ENCODE data around the gene LIME1. TPM values are rescaled to one million over a fixed set of nuclear protein-coding genes. Genes with fewer than 3 reads are reported as not detected.

LIME1 gene
- total RNA-seq, 1 donor from 2014 or later, result 10.2 TPM

DNA sequence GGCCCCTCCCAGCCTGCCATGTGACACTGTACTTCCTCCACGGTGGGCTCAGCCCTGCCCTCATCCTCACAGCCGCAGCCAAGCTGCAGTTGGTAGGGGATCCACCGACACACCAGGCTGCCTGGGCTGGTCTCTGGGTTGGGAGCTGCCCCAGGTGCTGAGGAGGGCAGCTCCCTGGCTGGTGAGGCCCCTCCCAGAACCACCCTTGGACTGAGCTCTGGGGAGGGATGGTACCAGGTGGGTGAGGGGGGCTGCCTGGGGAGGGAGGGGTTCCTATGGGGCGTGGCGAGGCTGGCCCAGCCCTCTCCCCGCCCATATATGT lies 40.2 kb upstream of the LIME1 start:
- DNase-seq, result no peak
- ChIA-PET CTCF (no interaction called here), POLR2A (interaction anchor here (0.6 to 1.5 kb wide), 6 partner anchors 43 to 237 kb away, joined by 3 to 11 read pairs (median 4); partner anchors contain the start of genes SLC2A4RG and TPD52L2)
- H3K9me3 Mint-ChIP-seq, result no peaks in the 10 kb centered on the region
- peaks cover 19% of the 10 kb centered on the region for H3K4me1 Mint-ChIP-seq
- peak overlapping the region; percentile 15 for H3K4me3 Mint-ChIP-seq
- TF ChIP-seq, protein P1, sequence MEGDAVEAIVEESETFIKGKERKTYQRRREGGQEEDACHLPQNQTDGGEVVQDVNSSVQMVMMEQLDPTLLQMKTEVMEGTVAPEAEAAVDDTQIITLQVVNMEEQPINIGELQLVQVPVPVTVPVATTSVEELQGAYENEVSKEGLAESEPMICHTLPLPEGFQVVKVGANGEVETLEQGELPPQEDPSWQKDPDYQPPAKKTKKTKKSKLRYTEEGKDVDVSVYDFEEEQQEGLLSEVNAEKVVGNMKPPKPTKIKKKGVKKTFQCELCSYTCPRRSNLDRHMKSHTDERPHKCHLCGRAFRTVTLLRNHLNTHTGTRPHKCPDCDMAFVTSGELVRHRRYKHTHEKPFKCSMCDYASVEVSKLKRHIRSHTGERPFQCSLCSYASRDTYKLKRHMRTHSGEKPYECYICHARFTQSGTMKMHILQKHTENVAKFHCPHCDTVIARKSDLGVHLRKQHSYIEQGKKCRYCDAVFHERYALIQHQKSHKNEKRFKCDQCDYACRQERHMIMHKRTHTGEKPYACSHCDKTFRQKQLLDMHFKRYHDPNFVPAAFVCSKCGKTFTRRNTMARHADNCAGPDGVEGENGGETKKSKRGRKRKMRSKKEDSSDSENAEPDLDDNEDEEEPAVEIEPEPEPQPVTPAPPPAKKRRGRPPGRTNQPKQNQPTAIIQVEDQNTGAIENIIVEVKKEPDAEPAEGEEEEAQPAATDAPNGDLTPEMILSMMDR (IDR thresholded peaks at IDR 0.05), result no peak
- no peak overlapping the region for H3K27ac Mint-ChIP-seq
- H3K27me3 Mint-ChIP-seq, result no peaks in the 10 kb centered on the region
- intact Hi-C loops (cut with micrococcal nuclease), result loop anchor here (5.0 kb wide), 1 partner anchor 41 kb away; the partner anchor contains the start of genes LIME1 and SLC2A4RG
- ATAC-seq (ENCODE audit: low read depth), result peak; percentile 68
- H3K36me3 Mint-ChIP-seq (ENCODE audit: low read depth), result peaks cover 7% of the 10 kb centered on the region

- Mint-ChIP-seq H3K4me1 (peaks cover 19% of the 10 kb centered on the region), H3K27ac (no peak within 1 kb of the TSS), H3K9me3 (no peaks in the 10 kb centered on the region), H3K27me3 (no peaks in the 10 kb centered on the region), H3K36me3 (ENCODE audit: low read depth) (peaks cover 7% of the 10 kb centered on the region), H3K4me3 (peak within 1 kb of the TSS; percentile 15)
- ChIA-PET POLR2A (interaction anchor here (0.5 to 2.6 kb wide), 5 partner anchors 11 to 168 kb away, joined by 3 to 12 read pairs (median 4); partner anchors contain the start of genes ARFRP1, SLC2A4RG, TPD52L2 and ZGPAT), CTCF (no interaction called here)
- TF ChIP-seq, protein P1 (IDR thresholded peaks at IDR 0.05), result no peak
- intact Hi-C loops (cut with micrococcal nuclease), result loop anchor here (5.0 kb wide), 1 partner anchor 41 kb away; the partner anchor contains the start of genes LIME1 and SLC2A4RG
- ATAC-seq (ENCODE audit: low read depth) (peak; percentile 32), DNase-seq (no peak)
Measured at GRCh38 chr20:63696628-63697356, 39.7 kb upstream of the LIME1 start, which contains the start of gene TNFRSF6B. Gene TNFRSF6B (plus strand): TSS chr20:63696652. CDS start chr20:63696768, 116 bp downstream.

GRCh38 chr20:63697357-63697867 lies 39.1 kb upstream of the LIME1 start:
- ATAC-seq (ENCODE audit: low read depth), result no peak
- ChIA-PET POLR2A (interaction anchor here (0.5 to 2.6 kb wide), 3 partner anchors 10 to 167 kb away, joined by 3 to 12 read pairs (median 4); partner anchors contain the start of genes ARFRP1, TPD52L2 and ZGPAT), CTCF (no interaction called here)
- intact Hi-C loops (cut with micrococcal nuclease), result loop anchor here (5.0 kb wide), 1 partner anchor 40 kb away; the partner anchor contains the start of genes LIME1 and SLC2A4RG
- Mint-ChIP-seq H3K4me3 (no peak overlapping the region), H3K9me3 (no peaks in the 10 kb centered on the region), H3K27ac (no peak overlapping the region), H3K27me3 (no peaks in the 10 kb centered on the region), H3K36me3 (ENCODE audit: low read depth) (peaks cover 7% of the 10 kb centered on the region), H3K4me1 (peaks cover 19% of the 10 kb centered on the region)
- no peak for DNase-seq
- TF ChIP-seq, protein P1 (IDR thresholded peaks at IDR 0.05), result no peak

DNA sequence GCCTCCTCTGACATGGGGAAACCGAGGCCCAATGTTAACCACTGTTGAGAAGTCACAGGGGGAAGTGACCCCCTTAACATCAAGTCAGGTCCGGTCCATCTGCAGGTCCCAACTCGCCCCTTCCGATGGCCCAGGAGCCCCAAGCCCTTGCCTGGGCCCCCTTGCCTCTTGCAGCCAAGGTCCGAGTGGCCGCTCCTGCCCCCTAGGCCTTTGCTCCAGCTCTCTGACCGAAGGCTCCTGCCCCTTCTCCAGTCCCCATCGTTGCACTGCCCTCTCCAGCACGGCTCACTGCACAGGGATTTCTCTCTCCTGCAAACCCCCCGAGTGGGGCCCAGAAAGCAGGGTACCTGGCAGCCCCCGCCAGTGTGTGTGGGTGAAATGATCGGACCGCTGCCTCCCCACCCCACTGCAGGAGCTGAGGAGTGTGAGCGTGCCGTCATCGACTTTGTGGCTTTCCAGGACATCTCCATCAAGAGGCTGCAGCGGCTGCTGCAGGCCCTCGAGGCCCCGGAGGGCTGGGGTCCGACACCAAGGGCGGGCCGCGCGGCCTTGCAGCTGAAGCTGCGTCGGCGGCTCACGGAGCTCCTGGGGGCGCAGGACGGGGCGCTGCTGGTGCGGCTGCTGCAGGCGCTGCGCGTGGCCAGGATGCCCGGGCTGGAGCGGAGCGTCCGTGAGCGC lies 38.5 kb upstream of the LIME1 start:
- H3K9me3 Mint-ChIP-seq, result no peaks in the 10 kb centered on the region
- DNase-seq, result no peak
- ATAC-seq (ENCODE audit: low read depth), result no peak
- TF ChIP-seq, protein P1 (IDR thresholded peaks at IDR 0.05), result no peak
- CTCF ChIA-PET, result no interaction called here
- intact Hi-C loops (cut with micrococcal nuclease), result loop anchor here (5.0 kb wide), 1 partner anchor 39 kb away; the partner anchor contains the start of genes LIME1 and SLC2A4RG
- H3K27me3 Mint-ChIP-seq, result no peaks in the 10 kb centered on the region
- peaks cover 20% of the 10 kb centered on the region for H3K4me1 Mint-ChIP-seq
- H3K4me3 Mint-ChIP-seq, result no peak overlapping the region
- H3K36me3 Mint-ChIP-seq (ENCODE audit: low read depth), result peaks cover 8% of the 10 kb centered on the region
- POLR2A ChIA-PET, result interaction anchor here (1.2 to 2.6 kb wide), 2 partner anchors 10 to 166 kb away, joined by 3 to 12 read pairs; partner anchors contain the start of genes ARFRP1 and ZGPAT
- H3K27ac Mint-ChIP-seq, result no peak overlapping the region
